H9 (cell line): Measurements from ENCODE around the gene TMEM41B. TPM values are rescaled to one million over a fixed set of nuclear protein-coding genes. Genes with fewer than 3 reads are reported as not detected.

Experiments
- DNase-seq: peaks from one replicate; pipeline ENCODE4 v3.0.0-alpha.2; 2017
- H2AFZ ChIP-seq: one replicate; pipeline ENCODE4 v1.6.1; 2013; ENCODE audit warnings: mild to moderate bottlenecking, low read length, control low read depth, moderate library complexity
- H2AK5ac ChIP-seq: 2 replicates; pipeline ENCODE4 v1.6.1; 2013; ENCODE audit warnings: low read length, control low read depth, mixed read lengths; ENCODE audit not compliant: insufficient read length
- H2BK120ac ChIP-seq: one replicate; pipeline ENCODE4 v1.6.1; 2013; ENCODE audit warnings: low read depth, mild to moderate bottlenecking, low read length, control low read depth, inconsistent platforms; ENCODE audit not compliant: poor library complexity, severe bottlenecking
- H2BK12ac ChIP-seq: 2 replicates; pipeline ENCODE4 v1.6.1; 2013; ENCODE audit warnings: low read length, control low read depth, mixed read lengths, low read depth; ENCODE audit not compliant: insufficient read length
- H2BK15ac ChIP-seq: 2 replicates; pipeline ENCODE4 v1.6.1; 2013; ENCODE audit warnings: low read depth, low read length, control low read depth
- H2BK20ac ChIP-seq: one replicate; pipeline ENCODE4 v1.6.1; 2013; ENCODE audit warnings: low read depth, mild to moderate bottlenecking, low read length, control low read depth, inconsistent platforms; ENCODE audit not compliant: poor library complexity, severe bottlenecking
- H2BK5ac ChIP-seq: 2 replicates; pipeline ENCODE4 v1.6.1; 2013; ENCODE audit warnings: low read length, control low read depth, mixed read lengths; ENCODE audit not compliant: insufficient read length
- H3K14ac ChIP-seq: 2 replicates; pipeline ENCODE4 v1.6.1; 2013; ENCODE audit warnings: low read length, control low read depth; ENCODE audit not compliant: insufficient read depth
- H3K18ac ChIP-seq: 2 replicates; pipeline ENCODE4 v1.6.1; 2013; ENCODE audit warnings: low read depth, mild to moderate bottlenecking, mixed read lengths, low read length, control low read depth; ENCODE audit not compliant: insufficient read length
- H3K23ac ChIP-seq: 2 replicates; pipeline ENCODE4 v1.6.1; 2013; ENCODE audit warnings: low read length, control low read depth, mixed read lengths, low read depth; ENCODE audit not compliant: insufficient read length
- H3K23me2 ChIP-seq: 2 replicates; pipeline ENCODE4 v1.6.1; 2013; ENCODE audit warnings: low read depth, mild to moderate bottlenecking, mixed read lengths, low read length, control low read depth; ENCODE audit not compliant: insufficient read length, poor library complexity, severe bottlenecking
- H3K27ac ChIP-seq: 2 replicates; pipeline ENCODE4 v1.5.1; 2013; ENCODE audit warnings: low read length, control low read depth, mixed read lengths, low read depth; ENCODE audit not compliant: insufficient read length
- H3K27me3 ChIP-seq: 2 replicates; pipeline ENCODE4 v1.6.1; 2013; ENCODE audit warnings: low read length, control low read depth, inconsistent platforms; ENCODE audit not compliant: insufficient read depth
- H3K4ac ChIP-seq: 2 replicates; pipeline ENCODE4 v1.6.1; 2013; ENCODE audit warnings: low read depth, mild to moderate bottlenecking, control low read depth, inconsistent platforms, low read length, moderate library complexity
- H3K4me1 ChIP-seq: 2 replicates; pipeline ENCODE4 v1.6.1; 2013; ENCODE audit warnings: low read length, control low read depth, inconsistent platforms; ENCODE audit not compliant: insufficient read depth
- H3K4me2 ChIP-seq: 2 replicates; pipeline ENCODE4 v1.6.1; 2013; ENCODE audit warnings: low read length, control low read depth, mixed read lengths; ENCODE audit not compliant: insufficient read length, insufficient read depth
- H3K56ac ChIP-seq: 2 replicates; pipeline ENCODE4 v1.6.1; 2013; ENCODE audit warnings: low read depth, mild to moderate bottlenecking, mixed read lengths, low read length, control low read depth; ENCODE audit not compliant: insufficient read length
- H3K79me1 ChIP-seq: 2 replicates; pipeline ENCODE4 v1.6.1; 2013; ENCODE audit warnings: low read depth, mild to moderate bottlenecking, moderate library complexity, low read length, control low read depth, inconsistent platforms; ENCODE audit not compliant: insufficient read depth, poor library complexity, severe bottlenecking
- H3K79me2 ChIP-seq: 2 replicates; pipeline ENCODE4 v1.6.1; 2013; ENCODE audit warnings: low read length, control low read depth, inconsistent platforms; ENCODE audit not compliant: insufficient read depth
- H3K9ac ChIP-seq: 2 replicates; pipeline ENCODE4 v1.6.1; 2013; ENCODE audit warnings: low read length, control low read depth, mixed read lengths; ENCODE audit not compliant: insufficient read length; ENCODE audit errors: extremely low read depth
- H3K9me3 ChIP-seq: one replicate; pipeline ENCODE4 v1.6.1; 2013; ENCODE audit warnings: low read depth, low read length, inconsistent platforms; ENCODE audit not compliant: control insufficient read depth
- H3T11ph ChIP-seq: one replicate; pipeline ENCODE4 v1.6.1; 2013; ENCODE audit warnings: mild to moderate bottlenecking, low read length, control low read depth, inconsistent platforms
- H4K20me1 ChIP-seq: one replicate; pipeline ENCODE4 v1.6.1; 2013; ENCODE audit not compliant: control insufficient read depth, insufficient read length, insufficient read depth
- H4K5ac ChIP-seq: 2 replicates; pipeline ENCODE4 v1.6.1; 2013; ENCODE audit warnings: low read depth, mild to moderate bottlenecking, mixed read lengths, low read length, control low read depth; ENCODE audit not compliant: insufficient read length
- H4K8ac ChIP-seq: replicated peaks from 2 replicates; pipeline ENCODE4 v1.6.1; 2013; ENCODE audit warnings: low read length, control low read depth, mixed read lengths, low read depth; ENCODE audit not compliant: insufficient read length
- H4K91ac ChIP-seq: 2 replicates; pipeline ENCODE4 v1.6.1; 2013; ENCODE audit warnings: low read depth, mild to moderate bottlenecking, moderate library complexity, mixed read lengths, low read length, control low read depth; ENCODE audit not compliant: insufficient read length
- H3K27ac Mint-ChIP-seq, 3 experiments: 2 replicates in 2 of 3; 3 replicates in 1 of 3; pipeline ENCODE4 v1.8.0; 2020 to 2021; ENCODE audit warnings: mixed read lengths in 3 of 3, mild to moderate bottlenecking in 1 of 3, moderate library complexity in 1 of 3
- H3K27me3 Mint-ChIP-seq: 2 replicates; pipeline ENCODE4 v1.8.0; 2021; ENCODE audit warnings: low read depth, mild to moderate bottlenecking, moderate library complexity, mixed read lengths
- H3K36me3 Mint-ChIP-seq, 3 experiments: 2 replicates in 2 of 3; 3 replicates in 1 of 3; pipeline ENCODE4 v1.8.0; 2020 to 2021; ENCODE audit warnings: low read depth in 3 of 3, mixed read lengths in 3 of 3; ENCODE audit not compliant: insufficient read depth in 1 of 3
- H3K4me1 Mint-ChIP-seq, 2 experiments: 2 replicates each; pipeline ENCODE4 v1.8.0; 2020; ENCODE audit warnings: mixed read lengths in 2 of 2
- H3K4me3 Mint-ChIP-seq, 2 experiments: 2 replicates in 1 of 2; 3 replicates in 1 of 2; pipeline ENCODE4 v1.8.0; 2020 to 2021; ENCODE audit warnings: mild to moderate bottlenecking in 2 of 2, mixed read lengths in 2 of 2, moderate library complexity in 1 of 2
- H3K9me3 Mint-ChIP-seq, 2 experiments: 2 replicates in 1 of 2; 3 replicates in 1 of 2; pipeline ENCODE4 v1.8.0; 2020; ENCODE audit warnings: mild to moderate bottlenecking in 2 of 2, mixed read lengths in 2 of 2, moderate library complexity in 1 of 2
- CTCF ChIP-seq: fragments of 200-600 bp; sonication (generic); conservative IDR thresholded peaks from 3 replicates; pipeline ENCODE4 v1.8.0; 2021; ENCODE audit warnings: antibody characterized with exemption, mild to moderate bottlenecking
- WGBS: extraction: QIAGEN DNeasy Blood & Tissue Kit; methylation state at CpG from one replicate; pipeline ENCODE4 v1.1.7; 2013; ENCODE audit warnings: missing lambda C conversion rate, low lambda C conversion rate, mixed read lengths; ENCODE audit not compliant: insufficient read length; ENCODE audit errors: extremely low coverage; 5-methylcytosine and 5-hydroxymethylcytosine counted together
- total RNA-seq: library from RNA; stranded (reverse); gene quantifications from 2 replicates; pipeline ENCODE4 v1.2.1, GENCODE V29; 2021

The TMEM41B gene
- total RNA-seq, 1 experiment from 2014 or later, result 48.7 TPM

GRCh38 chr11:9231848-9232177, 82.6 kb downstream of the TMEM41B start:
- no peak overlapping the region for H3K4me2 ChIP-seq
- Mint-ChIP-seq H3K27me3 (peaks cover 15% of the 10 kb centered on the region), H3K27ac (peak overlapping the region in 1 of 3 experiments; percentile 79; a peak in 2 of 7 replicates), H3K9me3 (peaks cover 12 to 15% of the 10 kb centered on the region in 2 experiments), H3K4me1 (peaks cover 48 to 56% of the 10 kb centered on the region in 2 experiments), H3K4me3 (peak overlapping the region; percentile 47 to 52), H3K36me3 (peaks cover 17 to 25% (median 23%) of the 10 kb centered on the region in 3 experiments)
- H2BK5ac ChIP-seq, result no peak overlapping the region
- WGBS, result no CpG with 5 or more reads among the region's 1 CpG
- peaks cover 16% of the 10 kb centered on the region for H3K4me1 ChIP-seq
- H3K14ac ChIP-seq, result no peak overlapping the region
- DNase-seq, result no peak
- no peak overlapping the region for H3T11ph ChIP-seq
- H4K5ac ChIP-seq, result no peak overlapping the region
- H3K23ac ChIP-seq, result no peak overlapping the region
- peaks cover 20% of the 10 kb centered on the region for H3K79me2 ChIP-seq
- no peak overlapping the region for H2AFZ ChIP-seq
- H4K8ac ChIP-seq, result no peak overlapping the region
- no peak overlapping the region for H3K56ac ChIP-seq
- no peak overlapping the region for H3K9ac ChIP-seq
- no peak overlapping the region for H2BK20ac ChIP-seq
- TF ChIP-seq CTCF, result no peak
- H2BK12ac ChIP-seq, result no peak overlapping the region
- no peaks in the 10 kb centered on the region for H4K20me1 ChIP-seq
- no peak overlapping the region for H3K4ac ChIP-seq
- no peak overlapping the region for H2AK5ac ChIP-seq
- H3K23me2 ChIP-seq, result no peaks in the 10 kb centered on the region
- no peaks in the 10 kb centered on the region for H3K9me3 ChIP-seq
- no peak overlapping the region for H3K18ac ChIP-seq
- H3K79me1 ChIP-seq, result peaks cover 8% of the 10 kb centered on the region
- no peak overlapping the region for H4K91ac ChIP-seq
- H2BK15ac ChIP-seq, result no peak overlapping the region
- H3K27me3 ChIP-seq, result peaks cover 8% of the 10 kb centered on the region
- H3K27ac ChIP-seq, result no peak overlapping the region
- H2BK120ac ChIP-seq, result no peak overlapping the region

Other genes with a start within 250 kb of the TMEM41B start
- 1.6 and 1.8 TPM in 2 replicates for gene SCUBE2, start 223.0 kb downstream of the TMEM41B start, total RNA-seq
- 57.6 and 59.6 TPM in 2 replicates for gene DENND5A, start 49.2 kb downstream of the TMEM41B start, total RNA-seq
- 192 and 205 TPM in 2 replicates for gene IPO7, start 70.1 kb upstream of the TMEM41B start, total RNA-seq
- 23.2 and 29.2 TPM in 2 replicates for gene ZNF143, start 146.4 kb upstream of the TMEM41B start, total RNA-seq